ENCODE measurements around the gene SMYD5.

DNA sequence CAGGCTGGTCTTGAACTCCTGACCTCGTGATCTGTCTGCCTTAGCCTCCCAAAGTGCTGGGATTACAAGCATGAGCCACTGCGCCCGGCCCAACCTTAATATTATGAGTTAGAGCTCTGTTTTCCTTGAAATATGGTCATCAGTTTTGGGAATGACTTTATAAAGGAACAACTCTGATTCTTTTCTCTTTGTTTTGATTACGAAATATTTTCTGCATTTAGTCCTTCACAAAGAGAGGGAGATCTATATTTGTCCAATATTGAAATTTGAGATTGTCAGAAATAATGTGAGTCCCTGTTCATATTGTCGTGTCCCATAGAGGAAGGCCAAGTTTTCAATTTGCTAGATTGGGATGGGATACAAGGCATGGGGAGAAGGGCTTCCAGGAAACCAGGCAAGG is 3.1 kb downstream of the SMYD5 start:
- no peak for TF ChIP-seq POLR2A (IDR thresholded peaks at IDR 0.05)
- TF ChIP-seq, protein P1, sequence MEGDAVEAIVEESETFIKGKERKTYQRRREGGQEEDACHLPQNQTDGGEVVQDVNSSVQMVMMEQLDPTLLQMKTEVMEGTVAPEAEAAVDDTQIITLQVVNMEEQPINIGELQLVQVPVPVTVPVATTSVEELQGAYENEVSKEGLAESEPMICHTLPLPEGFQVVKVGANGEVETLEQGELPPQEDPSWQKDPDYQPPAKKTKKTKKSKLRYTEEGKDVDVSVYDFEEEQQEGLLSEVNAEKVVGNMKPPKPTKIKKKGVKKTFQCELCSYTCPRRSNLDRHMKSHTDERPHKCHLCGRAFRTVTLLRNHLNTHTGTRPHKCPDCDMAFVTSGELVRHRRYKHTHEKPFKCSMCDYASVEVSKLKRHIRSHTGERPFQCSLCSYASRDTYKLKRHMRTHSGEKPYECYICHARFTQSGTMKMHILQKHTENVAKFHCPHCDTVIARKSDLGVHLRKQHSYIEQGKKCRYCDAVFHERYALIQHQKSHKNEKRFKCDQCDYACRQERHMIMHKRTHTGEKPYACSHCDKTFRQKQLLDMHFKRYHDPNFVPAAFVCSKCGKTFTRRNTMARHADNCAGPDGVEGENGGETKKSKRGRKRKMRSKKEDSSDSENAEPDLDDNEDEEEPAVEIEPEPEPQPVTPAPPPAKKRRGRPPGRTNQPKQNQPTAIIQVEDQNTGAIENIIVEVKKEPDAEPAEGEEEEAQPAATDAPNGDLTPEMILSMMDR (IDR thresholded peaks at IDR 0.05) = no peak
